DND-41 (cell line): ENCODE results near the gene CERCAM.

Source experiments
- EZH2 ChIP-seq: IDR thresholded peaks from 3 replicates; pipeline ENCODE4 v1.6.1; 2012; ENCODE audit warnings: borderline replicate concordance, low read depth, mild to moderate bottlenecking, moderate library complexity, low read length, inconsistent platforms; ENCODE audit not compliant: severe bottlenecking
- TF ChIP-seq, protein P1 (sequence below): IDR thresholded peaks from 2 replicates; pipeline ENCODE4 v1.5.1; 2012; ENCODE audit warnings: borderline replicate concordance, low read length, moderate library complexity, mild to moderate bottlenecking; ENCODE audit not compliant: poor library complexity, severe bottlenecking; ENCODE audit errors: extremely low read depth

DNA sequence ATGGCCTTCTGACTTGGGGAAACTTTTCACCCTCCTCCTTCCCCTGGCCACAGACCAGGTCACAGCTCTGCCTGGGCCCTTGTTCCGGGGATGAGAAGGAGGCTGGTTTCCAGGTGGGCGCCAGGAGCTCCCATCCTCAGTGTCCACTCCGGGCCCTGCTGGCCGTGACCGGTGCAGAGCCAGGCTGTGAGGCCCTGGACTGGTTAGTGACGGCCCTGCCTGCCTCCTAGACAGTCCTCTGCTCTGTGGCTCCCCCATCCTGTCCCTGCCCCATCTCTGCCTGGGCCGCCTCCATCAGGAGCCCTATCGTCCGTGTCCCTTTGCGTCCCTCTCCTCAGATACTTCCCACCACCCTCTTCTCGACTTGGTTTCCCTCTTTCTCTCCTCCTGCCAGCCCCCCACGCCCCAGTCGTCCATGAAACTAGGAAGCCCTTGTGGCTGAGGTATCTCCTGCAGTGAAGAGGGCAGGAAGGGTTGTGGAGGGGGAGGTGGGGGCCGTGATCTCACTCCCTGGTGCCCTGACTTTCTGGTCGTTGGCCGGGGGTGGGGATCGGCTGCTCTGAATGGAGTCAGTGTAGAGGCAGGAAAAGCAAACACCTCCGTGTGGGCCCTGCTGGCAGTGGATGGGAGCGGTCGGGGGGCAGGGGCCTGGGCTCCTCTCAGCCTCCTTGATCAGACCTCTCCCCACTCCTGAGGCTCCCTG is 15.4 kb upstream of the CERCAM start:
- TF ChIP-seq, protein P1, sequence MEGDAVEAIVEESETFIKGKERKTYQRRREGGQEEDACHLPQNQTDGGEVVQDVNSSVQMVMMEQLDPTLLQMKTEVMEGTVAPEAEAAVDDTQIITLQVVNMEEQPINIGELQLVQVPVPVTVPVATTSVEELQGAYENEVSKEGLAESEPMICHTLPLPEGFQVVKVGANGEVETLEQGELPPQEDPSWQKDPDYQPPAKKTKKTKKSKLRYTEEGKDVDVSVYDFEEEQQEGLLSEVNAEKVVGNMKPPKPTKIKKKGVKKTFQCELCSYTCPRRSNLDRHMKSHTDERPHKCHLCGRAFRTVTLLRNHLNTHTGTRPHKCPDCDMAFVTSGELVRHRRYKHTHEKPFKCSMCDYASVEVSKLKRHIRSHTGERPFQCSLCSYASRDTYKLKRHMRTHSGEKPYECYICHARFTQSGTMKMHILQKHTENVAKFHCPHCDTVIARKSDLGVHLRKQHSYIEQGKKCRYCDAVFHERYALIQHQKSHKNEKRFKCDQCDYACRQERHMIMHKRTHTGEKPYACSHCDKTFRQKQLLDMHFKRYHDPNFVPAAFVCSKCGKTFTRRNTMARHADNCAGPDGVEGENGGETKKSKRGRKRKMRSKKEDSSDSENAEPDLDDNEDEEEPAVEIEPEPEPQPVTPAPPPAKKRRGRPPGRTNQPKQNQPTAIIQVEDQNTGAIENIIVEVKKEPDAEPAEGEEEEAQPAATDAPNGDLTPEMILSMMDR = no peak
- no peak for TF ChIP-seq EZH2
